PFSK-1 (cell line): ENCODE results near the gene CELF4.

ENCODE experiments used
- POLR2AphosphoS5 ChIP-seq: IDR thresholded peaks from 2 replicates; pipeline ENCODE4 v1.6.1; 2012; ENCODE audit warnings: low read depth, mild to moderate bottlenecking, control low read depth, low read length, moderate library complexity
- REST ChIP-seq, 2 experiments: IDR thresholded peaks; 2 replicates each; pipeline versions ENCODE4 v1.6.1 to v1.8.0; 2011 to 2012; ENCODE audit warnings: low read depth in 2 of 2, low read length in 2 of 2, control low read depth in 1 of 2, inconsistent platforms in 1 of 2, mild to moderate bottlenecking in 1 of 2, moderate library complexity in 1 of 2; ENCODE audit not compliant: insufficient read depth in 1 of 2

- no peak for TF ChIP-seq POLR2AphosphoS5
- TF ChIP-seq REST (IDR thresholded peaks at IDR 0.05; ENCODE audit: insufficient read depth in 1 of 2, low read depth in 2 of 2, low read length in 2 of 2) = no peak
Observed at GRCh38 chr18:37543321-37543720, 22.3 kb downstream of the CELF4 start.
